Nephron progenitor cell (in vitro differentiated cells): ENCODE results near the gene CBLC.

Experiments used
- DNase-seq: peaks from one replicate; pipeline ENCODE4 v3.0.0; 2021
- H3K27ac Mint-ChIP-seq: 2 replicates; pipeline ENCODE4 v1.8.0; 2021; ENCODE audit warnings: mild to moderate bottlenecking, moderate library complexity, mixed read lengths
- H3K27me3 Mint-ChIP-seq: 2 replicates; pipeline ENCODE4 v1.8.0; 2021; ENCODE audit warnings: mild to moderate bottlenecking, low read depth, mixed read lengths; ENCODE audit not compliant: poor library complexity
- H3K36me3 Mint-ChIP-seq: 2 replicates; pipeline ENCODE4 v1.8.0; 2021; ENCODE audit warnings: low read depth, mixed read lengths
- H3K4me1 Mint-ChIP-seq: 2 replicates; pipeline ENCODE4 v1.8.0; 2021; ENCODE audit warnings: mixed read lengths
- H3K4me3 Mint-ChIP-seq: 2 replicates; pipeline ENCODE4 v1.8.0; 2021; ENCODE audit warnings: mild to moderate bottlenecking, moderate library complexity, mixed read lengths
- H3K9me3 Mint-ChIP-seq: 2 replicates; pipeline ENCODE4 v1.8.0; 2021; ENCODE audit warnings: mild to moderate bottlenecking, moderate library complexity, mixed read lengths
- TF ChIP-seq, protein P1 (sequence below): fragments of 200-600 bp; sonication (generic); IDR thresholded peaks from 2 replicates; pipeline ENCODE4 v1.5.0; 2021; ENCODE audit warnings: antibody characterized with exemption

CBLC gene

DNA sequence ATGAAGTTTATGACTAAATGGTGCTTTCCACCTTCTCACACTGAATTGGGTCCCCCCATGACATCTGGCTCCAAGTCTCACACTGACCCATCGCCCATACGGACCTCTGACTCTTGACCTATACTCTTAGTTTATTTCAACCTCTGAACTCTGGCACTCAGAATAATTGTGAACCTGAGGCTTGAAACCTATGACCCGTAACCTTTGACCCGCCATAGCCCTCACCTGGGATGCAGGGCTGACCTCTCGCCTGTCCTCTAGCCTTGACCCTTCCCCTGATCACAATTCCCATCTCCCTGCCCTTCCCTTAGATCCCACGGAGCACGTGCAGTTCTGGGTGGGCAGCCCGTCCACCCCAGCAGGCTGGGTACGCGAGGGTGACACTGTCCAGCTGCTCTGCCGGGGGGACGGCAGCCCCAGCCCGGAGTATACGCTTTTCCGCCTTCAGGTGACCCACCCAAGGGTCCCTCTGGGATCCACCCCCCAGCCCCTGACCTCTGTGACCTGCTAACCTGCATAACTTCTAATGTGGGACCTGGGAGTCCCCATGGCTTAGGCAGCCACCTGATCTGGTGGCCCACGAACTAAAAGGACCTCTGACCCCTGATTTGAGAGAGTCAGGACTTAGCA lies 36.3 kb downstream of the CBLC start:
- TF ChIP-seq, protein P1, sequence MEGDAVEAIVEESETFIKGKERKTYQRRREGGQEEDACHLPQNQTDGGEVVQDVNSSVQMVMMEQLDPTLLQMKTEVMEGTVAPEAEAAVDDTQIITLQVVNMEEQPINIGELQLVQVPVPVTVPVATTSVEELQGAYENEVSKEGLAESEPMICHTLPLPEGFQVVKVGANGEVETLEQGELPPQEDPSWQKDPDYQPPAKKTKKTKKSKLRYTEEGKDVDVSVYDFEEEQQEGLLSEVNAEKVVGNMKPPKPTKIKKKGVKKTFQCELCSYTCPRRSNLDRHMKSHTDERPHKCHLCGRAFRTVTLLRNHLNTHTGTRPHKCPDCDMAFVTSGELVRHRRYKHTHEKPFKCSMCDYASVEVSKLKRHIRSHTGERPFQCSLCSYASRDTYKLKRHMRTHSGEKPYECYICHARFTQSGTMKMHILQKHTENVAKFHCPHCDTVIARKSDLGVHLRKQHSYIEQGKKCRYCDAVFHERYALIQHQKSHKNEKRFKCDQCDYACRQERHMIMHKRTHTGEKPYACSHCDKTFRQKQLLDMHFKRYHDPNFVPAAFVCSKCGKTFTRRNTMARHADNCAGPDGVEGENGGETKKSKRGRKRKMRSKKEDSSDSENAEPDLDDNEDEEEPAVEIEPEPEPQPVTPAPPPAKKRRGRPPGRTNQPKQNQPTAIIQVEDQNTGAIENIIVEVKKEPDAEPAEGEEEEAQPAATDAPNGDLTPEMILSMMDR = no peak
- Mint-ChIP-seq H3K4me3 (peak overlapping the region; percentile 27), H3K9me3 (no peaks in the 10 kb centered on the region), H3K4me1 (peaks cover 72% of the 10 kb centered on the region), H3K36me3 (peaks cover 18% of the 10 kb centered on the region), H3K27me3 (peaks cover 11% of the 10 kb centered on the region), H3K27ac (peak overlapping the region; percentile 64)
- DNase-seq = no peak

DNA sequence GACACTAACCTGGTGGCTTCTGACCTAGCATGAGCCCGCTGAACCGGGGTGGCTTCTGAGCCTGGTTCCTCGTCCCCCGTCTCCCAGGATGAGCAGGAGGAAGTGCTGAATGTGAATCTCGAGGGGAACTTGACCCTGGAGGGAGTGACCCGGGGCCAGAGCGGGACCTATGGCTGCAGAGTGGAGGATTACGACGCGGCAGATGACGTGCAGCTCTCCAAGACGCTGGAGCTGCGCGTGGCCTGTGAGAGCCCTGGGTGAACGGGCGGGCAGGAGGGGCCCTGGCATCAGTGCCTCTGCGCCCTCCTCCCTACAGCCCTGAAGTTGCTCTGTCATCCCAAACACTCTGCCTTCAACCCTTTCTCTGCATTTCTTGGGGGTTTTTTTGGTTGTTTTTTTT lies 36.8 kb downstream of the CBLC start:
- Mint-ChIP-seq H3K36me3 (peaks cover 18% of the 10 kb centered on the region), H3K9me3 (no peaks in the 10 kb centered on the region), H3K27me3 (peaks cover 11% of the 10 kb centered on the region), H3K27ac (no peak overlapping the region), H3K4me1 (peaks cover 73% of the 10 kb centered on the region), H3K4me3 (no peak overlapping the region)
- TF ChIP-seq, protein P1 = no peak
- DNase-seq = no peak

DNA sequence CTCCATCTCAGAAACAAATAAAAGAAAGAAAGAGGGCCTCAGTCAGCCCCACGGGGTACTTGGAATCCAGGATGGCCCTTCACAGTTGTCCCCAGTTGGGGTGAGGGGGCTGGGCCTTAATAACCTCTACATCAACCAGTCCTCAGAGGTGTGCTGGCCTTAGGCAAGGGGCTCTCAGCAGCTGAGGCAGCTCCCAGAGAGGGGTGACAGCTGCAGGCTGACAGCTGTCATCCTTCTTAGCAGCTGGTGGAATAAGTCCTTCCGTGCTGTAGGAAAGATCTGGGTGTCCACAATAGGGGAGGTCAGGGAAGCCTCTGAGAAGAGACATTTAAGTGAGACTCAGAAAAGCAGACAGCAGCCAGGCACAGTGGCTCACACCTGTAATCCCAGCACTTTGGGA lies 38.6 kb downstream of the CBLC start:
- DNase-seq = no peak
- H3K27me3 Mint-ChIP-seq = peaks cover 7% of the 10 kb centered on the region
- no peak overlapping the region for H3K27ac Mint-ChIP-seq
- H3K9me3 Mint-ChIP-seq = no peaks in the 10 kb centered on the region
- peaks cover 18% of the 10 kb centered on the region for H3K36me3 Mint-ChIP-seq
- H3K4me3 Mint-ChIP-seq = no peak overlapping the region
- peaks cover 62% of the 10 kb centered on the region for H3K4me1 Mint-ChIP-seq
- TF ChIP-seq, protein P1 = no peak

DNA sequence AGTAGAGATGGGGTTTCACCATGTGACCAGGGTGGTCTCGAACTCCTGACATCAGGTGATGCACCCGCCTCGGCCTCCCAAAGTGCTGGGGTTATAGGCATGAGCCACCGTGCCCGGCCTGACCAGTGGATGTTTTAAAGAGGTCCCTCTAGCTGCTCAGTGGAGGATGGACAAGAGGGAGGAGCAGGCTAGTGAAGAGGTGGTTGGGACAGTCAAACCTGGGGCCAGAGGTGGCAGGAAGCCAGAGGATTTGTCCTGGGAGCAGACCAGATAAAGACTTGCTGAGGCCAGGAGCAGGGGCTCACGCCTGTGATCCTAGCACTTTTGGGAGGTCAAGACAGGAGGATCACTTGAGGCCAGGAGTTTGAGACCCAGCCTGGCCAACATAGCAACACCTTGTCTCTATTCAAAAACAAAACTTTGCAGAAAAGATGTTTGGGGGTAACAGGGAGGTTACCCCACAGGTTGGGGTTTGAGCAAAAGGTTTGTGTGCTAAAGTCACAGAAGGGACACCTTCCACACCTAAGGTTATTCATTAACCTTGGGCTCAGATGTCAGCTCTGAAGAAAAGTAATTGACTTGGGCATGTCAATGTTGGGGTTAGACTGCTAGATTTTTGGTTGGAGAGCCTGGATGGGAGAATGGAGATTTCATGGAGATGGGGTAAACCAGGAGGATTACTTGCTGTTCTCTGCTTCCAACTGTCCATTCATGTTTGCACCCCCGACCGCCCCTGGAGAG lies 40.2 kb downstream of the CBLC start:
- H3K36me3 Mint-ChIP-seq = peaks cover 18% of the 10 kb centered on the region
- no peaks in the 10 kb centered on the region for H3K9me3 Mint-ChIP-seq
- peak overlapping the region; percentile 38 for H3K4me3 Mint-ChIP-seq
- peak overlapping the region; percentile 74 for H3K27ac Mint-ChIP-seq
- TF ChIP-seq, protein P1 = no peak
- peaks cover 65% of the 10 kb centered on the region for H3K4me1 Mint-ChIP-seq
- no peak for DNase-seq
- H3K27me3 Mint-ChIP-seq = peaks cover 7% of the 10 kb centered on the region

DNA sequence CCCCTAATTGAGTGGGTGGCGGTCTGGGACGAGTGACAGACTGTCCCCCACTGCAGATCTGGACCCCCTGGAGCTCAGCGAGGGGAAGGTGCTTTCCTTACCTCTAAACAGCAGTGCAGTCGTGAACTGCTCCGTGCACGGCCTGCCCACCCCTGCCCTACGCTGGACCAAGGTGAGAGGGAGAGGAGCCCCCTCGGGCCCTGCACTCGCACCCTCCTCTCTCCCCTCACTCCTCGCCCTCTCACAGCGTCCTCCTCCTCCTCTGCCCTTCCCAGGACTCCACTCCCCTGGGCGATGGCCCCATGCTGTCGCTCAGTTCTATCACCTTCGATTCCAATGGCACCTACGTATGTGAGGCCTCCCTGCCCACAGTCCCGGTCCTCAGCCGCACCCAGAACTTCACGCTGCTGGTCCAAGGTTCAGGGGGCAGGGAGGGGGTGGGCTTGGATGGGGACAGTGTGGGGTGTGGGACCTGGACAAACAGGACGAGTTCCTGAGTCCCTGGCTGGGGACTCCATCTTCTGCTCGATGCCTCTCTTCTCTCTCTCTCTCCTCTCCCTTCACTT lies 40.9 kb downstream of the CBLC start:
- TF ChIP-seq, protein P1 = no peak
- DNase-seq = no peak
- no peaks in the 10 kb centered on the region for H3K9me3 Mint-ChIP-seq
- H3K36me3 Mint-ChIP-seq = peaks cover 16% of the 10 kb centered on the region
- H3K27me3 Mint-ChIP-seq = peaks cover 7% of the 10 kb centered on the region
- H3K4me3 Mint-ChIP-seq = no peak overlapping the region
- no peak overlapping the region for H3K27ac Mint-ChIP-seq
- H3K4me1 Mint-ChIP-seq = peaks cover 67% of the 10 kb centered on the region
